HL-60 (cell line): ENCODE results near the gene PLA2G6.

Source experiments
- DNase-seq, 2 experiments: peaks; one replicate each; pipeline ENCODE4 v3.0.0-alpha.2; 2010 to 2020; ENCODE audit warnings: low read depth in 1 of 2, low spot score in 1 of 2
- H3K27ac ChIP-seq: fragments of 250-450 bp; sonication (Bioruptor Pico); replicated peaks from 2 replicates; pipeline ENCODE4 v1.5.1; 2020; ENCODE audit warnings: mild to moderate bottlenecking, moderate library complexity
- H3K27me3 ChIP-seq: fragments of 250-450 bp; sonication (Bioruptor Pico); 2 replicates; pipeline ENCODE4 v1.5.1; 2021; ENCODE audit warnings: mild to moderate bottlenecking, moderate library complexity; ENCODE audit not compliant: insufficient read depth, poor library complexity, severe bottlenecking
- H3K4me3 ChIP-seq: replicated peaks from 2 replicates; pipeline ENCODE4 v1.5.1; 2011; ENCODE audit warnings: mild to moderate bottlenecking, control low read depth, low read length; ENCODE audit not compliant: insufficient read depth
- GABPA ChIP-seq: IDR thresholded peaks from 2 replicates; pipeline ENCODE4 v1.6.1; 2012; ENCODE audit warnings: low read depth
- POLR2AphosphoS5 ChIP-seq: IDR thresholded peaks from 2 replicates; pipeline ENCODE4 v1.6.1; 2012; ENCODE audit warnings: low read depth
- SPI1 ChIP-seq: IDR thresholded peaks from 2 replicates; pipeline ENCODE4 v1.6.1; 2012; ENCODE audit warnings: low read depth, mild to moderate bottlenecking, borderline replicate concordance
- long read RNA-seq: library from polyadenylated mRNA; unstranded; transcript quantifications from one replicate; pipeline ENCODE4 v2.0.0, GENCODE V29; 2020
- TF ChIP-seq, protein P1 (sequence below): IDR thresholded peaks from 2 replicates; pipeline ENCODE4 v1.6.1; 2012; ENCODE audit warnings: low read depth; ENCODE audit not compliant: insufficient replicate concordance
- TF ChIP-seq, protein P2 (sequence below): IDR thresholded peaks from one replicate; pipeline ENCODE4 v1.5.1; 2011; ENCODE audit warnings: low read length, control low read depth, inconsistent platforms; ENCODE audit not compliant: insufficient read depth

Gene PLA2G6, protein sequence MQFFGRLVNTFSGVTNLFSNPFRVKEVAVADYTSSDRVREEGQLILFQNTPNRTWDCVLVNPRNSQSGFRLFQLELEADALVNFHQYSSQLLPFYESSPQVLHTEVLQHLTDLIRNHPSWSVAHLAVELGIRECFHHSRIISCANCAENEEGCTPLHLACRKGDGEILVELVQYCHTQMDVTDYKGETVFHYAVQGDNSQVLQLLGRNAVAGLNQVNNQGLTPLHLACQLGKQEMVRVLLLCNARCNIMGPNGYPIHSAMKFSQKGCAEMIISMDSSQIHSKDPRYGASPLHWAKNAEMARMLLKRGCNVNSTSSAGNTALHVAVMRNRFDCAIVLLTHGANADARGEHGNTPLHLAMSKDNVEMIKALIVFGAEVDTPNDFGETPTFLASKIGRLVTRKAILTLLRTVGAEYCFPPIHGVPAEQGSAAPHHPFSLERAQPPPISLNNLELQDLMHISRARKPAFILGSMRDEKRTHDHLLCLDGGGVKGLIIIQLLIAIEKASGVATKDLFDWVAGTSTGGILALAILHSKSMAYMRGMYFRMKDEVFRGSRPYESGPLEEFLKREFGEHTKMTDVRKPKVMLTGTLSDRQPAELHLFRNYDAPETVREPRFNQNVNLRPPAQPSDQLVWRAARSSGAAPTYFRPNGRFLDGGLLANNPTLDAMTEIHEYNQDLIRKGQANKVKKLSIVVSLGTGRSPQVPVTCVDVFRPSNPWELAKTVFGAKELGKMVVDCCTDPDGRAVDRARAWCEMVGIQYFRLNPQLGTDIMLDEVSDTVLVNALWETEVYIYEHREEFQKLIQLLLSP
- long read RNA-seq, partial matches to known transcripts, result 3 of 21 reads
- long read RNA-seq, other reads (novel, unspliced or antisense), result 16 of 21 reads

DNA sequence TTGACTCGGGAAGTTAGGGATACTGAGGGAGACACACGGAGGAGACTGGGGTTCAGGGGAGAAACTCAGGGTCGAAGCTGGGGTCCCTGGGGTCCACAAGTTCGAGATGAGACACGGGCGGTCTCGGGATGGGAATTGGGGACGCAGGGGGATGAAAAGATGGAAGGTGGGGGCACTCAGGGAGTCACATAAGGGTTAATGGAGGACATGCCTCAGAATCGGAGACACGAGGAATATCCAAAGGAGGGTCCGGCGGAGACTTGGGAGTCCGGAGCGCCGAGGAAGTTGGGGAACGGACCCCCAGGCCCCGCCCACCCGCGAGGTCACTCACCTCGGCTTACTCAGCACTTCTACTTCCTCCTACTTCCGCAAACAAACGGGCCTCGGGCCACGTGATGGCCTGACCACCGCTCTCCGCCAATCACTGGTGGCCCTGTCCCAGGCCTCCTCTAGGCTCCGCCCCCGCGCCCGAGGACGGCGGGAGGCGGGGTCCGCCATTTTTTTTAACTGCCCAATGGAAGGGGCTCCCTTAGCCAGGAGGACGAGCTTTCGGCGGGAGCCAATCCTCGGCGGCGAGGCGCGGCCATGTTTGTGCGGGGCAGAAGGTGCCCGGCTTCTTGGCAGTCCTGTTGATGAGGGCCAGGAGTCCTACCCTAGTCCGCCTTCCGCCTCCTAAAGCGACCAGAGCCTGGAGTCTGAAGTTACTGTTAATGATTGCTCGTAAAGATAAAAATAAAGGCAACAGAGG, at the start of gene PLA2G6:
Gene PLA2G6, minus strand, starts transcription at position 378 of the 748 bp plus-strand sequence. CDS start 12,404 bp downstream, outside the sequence.
- TF ChIP-seq, protein P1, sequence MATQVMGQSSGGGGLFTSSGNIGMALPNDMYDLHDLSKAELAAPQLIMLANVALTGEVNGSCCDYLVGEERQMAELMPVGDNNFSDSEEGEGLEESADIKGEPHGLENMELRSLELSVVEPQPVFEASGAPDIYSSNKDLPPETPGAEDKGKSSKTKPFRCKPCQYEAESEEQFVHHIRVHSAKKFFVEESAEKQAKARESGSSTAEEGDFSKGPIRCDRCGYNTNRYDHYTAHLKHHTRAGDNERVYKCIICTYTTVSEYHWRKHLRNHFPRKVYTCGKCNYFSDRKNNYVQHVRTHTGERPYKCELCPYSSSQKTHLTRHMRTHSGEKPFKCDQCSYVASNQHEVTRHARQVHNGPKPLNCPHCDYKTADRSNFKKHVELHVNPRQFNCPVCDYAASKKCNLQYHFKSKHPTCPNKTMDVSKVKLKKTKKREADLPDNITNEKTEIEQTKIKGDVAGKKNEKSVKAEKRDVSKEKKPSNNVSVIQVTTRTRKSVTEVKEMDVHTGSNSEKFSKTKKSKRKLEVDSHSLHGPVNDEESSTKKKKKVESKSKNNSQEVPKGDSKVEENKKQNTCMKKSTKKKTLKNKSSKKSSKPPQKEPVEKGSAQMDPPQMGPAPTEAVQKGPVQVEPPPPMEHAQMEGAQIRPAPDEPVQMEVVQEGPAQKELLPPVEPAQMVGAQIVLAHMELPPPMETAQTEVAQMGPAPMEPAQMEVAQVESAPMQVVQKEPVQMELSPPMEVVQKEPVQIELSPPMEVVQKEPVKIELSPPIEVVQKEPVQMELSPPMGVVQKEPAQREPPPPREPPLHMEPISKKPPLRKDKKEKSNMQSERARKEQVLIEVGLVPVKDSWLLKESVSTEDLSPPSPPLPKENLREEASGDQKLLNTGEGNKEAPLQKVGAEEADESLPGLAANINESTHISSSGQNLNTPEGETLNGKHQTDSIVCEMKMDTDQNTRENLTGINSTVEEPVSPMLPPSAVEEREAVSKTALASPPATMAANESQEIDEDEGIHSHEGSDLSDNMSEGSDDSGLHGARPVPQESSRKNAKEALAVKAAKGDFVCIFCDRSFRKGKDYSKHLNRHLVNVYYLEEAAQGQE, result no peak
- TF ChIP-seq SPI1 (peak; percentile 34; the same call in 1 of the 2 replicates), POLR2AphosphoS5 (peak; percentile 9; the same call in 1 of the 2 replicates)
- Histone ChIP-seq H3K27me3 (no peaks in the 10 kb centered on the region), H3K27ac (peak within 1 kb of the TSS; percentile 94), H3K4me3 (peak within 1 kb of the TSS; percentile 64)
- peak; percentile 97 to 99 for DNase-seq

DNA sequence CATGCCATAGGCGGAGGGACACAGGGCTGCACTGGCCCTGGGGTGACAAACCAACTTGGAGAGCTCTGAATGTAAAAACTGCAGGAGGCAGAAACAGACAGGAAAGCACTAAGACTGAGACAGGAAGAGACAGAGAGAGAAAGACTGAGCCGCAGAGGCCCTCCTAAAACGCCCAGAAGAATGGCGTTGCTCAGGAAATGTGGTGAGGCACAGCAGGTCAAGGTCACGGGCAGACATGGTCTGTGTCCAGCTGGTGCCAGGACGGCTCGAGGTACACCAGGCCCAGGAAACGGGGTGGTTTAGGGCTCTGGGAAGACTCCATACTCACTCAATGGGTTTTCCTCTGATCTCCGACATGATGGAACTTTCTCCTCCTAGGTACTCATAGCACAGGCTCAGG, 49.3 kb upstream of the PLA2G6 start:
- H3K27ac ChIP-seq, result no peak overlapping the region
- DNase-seq, result no peak
- H3K27me3 ChIP-seq, result no peaks in the 10 kb centered on the region
- TF ChIP-seq SPI1 (no peak), POLR2AphosphoS5 (no peak), GABPA (no peak)
- TF ChIP-seq, protein P2, sequence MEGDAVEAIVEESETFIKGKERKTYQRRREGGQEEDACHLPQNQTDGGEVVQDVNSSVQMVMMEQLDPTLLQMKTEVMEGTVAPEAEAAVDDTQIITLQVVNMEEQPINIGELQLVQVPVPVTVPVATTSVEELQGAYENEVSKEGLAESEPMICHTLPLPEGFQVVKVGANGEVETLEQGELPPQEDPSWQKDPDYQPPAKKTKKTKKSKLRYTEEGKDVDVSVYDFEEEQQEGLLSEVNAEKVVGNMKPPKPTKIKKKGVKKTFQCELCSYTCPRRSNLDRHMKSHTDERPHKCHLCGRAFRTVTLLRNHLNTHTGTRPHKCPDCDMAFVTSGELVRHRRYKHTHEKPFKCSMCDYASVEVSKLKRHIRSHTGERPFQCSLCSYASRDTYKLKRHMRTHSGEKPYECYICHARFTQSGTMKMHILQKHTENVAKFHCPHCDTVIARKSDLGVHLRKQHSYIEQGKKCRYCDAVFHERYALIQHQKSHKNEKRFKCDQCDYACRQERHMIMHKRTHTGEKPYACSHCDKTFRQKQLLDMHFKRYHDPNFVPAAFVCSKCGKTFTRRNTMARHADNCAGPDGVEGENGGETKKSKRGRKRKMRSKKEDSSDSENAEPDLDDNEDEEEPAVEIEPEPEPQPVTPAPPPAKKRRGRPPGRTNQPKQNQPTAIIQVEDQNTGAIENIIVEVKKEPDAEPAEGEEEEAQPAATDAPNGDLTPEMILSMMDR, result no peak
- TF ChIP-seq, protein P1, result no peak
- H3K4me3 ChIP-seq, result no peak overlapping the region

DNA sequence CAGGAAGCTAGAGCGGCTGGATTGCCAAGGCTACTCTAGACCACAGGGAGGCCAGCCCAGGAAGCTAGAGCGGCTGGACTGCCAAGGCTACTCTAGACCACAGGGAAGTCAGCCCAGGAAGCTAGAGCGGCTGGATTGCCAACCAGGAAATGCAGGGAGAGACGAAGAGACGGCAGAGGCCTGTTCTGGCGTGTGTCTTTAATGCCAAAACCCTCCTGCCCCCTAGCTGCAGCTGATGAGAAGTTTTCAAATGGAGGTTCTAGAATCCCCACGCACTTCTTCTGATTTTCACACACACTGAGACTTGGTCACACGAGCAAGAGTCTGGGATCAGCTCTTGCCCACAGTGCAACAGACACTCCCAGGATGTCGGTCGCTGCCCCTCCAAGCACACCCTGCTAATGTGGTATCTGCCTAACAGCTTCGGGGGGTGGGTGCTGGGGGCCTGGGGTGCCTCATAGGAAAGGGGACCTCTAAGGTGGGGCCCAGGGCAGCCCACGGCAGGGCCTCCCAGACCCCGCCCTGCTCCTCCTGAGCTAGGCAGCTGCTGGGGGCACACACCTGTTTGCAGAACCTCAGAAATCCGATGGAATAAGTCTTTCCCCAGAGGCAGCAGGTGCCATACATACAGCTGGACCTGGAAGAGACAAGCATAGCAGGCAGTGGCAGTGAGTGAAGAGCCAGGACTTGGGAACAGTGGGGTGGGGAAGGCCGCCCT, 48.6 kb upstream of the PLA2G6 start:
- no peak for TF ChIP-seq GABPA
- TF ChIP-seq, protein P2, result peak; percentile 18
- DNase-seq, result peak in 1 of 2 experiments; percentile 60
- H3K27ac ChIP-seq, result no peak overlapping the region
- H3K4me3 ChIP-seq, result no peak overlapping the region
- no peaks in the 10 kb centered on the region for H3K27me3 ChIP-seq
